RWPE2 (cell line): ENCODE results near the gene BCAR1.
A peak's percentile ranks its signal among the peaks of the same experiment; 100 is the strongest.

ENCODE experiments used
- ATAC-seq: fragments of 200-7000 bp; cut with Tn5 transposase; 3 replicates; pipeline ENCODE4 v1.9.1; 2021; ENCODE audit warnings: low read depth
- DNase-seq: peaks from one replicate; pipeline ENCODE4 v3.0.0-alpha.2; 2020; ENCODE audit warnings: low spot score
- H3K27ac ChIP-seq: fragments of 450-650 bp; 2 replicates; pipeline ENCODE4 v1.5.1; 2017; ENCODE audit warnings: mild to moderate bottlenecking; ENCODE audit not compliant: poor library complexity, severe bottlenecking
- H3K27me3 ChIP-seq: fragments of 250-450 bp; sonication (Bioruptor Pico); 2 replicates; pipeline ENCODE4 v1.5.1; 2021; ENCODE audit warnings: mild to moderate bottlenecking, moderate library complexity; ENCODE audit not compliant: insufficient read depth, poor library complexity, severe bottlenecking
- H3K36me3 ChIP-seq: fragments of 250-450 bp; sonication (Bioruptor Pico); 2 replicates; pipeline ENCODE4 v1.5.1; 2020; ENCODE audit warnings: low read depth, mild to moderate bottlenecking, moderate library complexity
- H3K4me1 ChIP-seq: fragments of 250-450 bp; sonication (Bioruptor Pico); 2 replicates; pipeline ENCODE4 v1.5.1; 2021; ENCODE audit warnings: mild to moderate bottlenecking, moderate library complexity; ENCODE audit not compliant: insufficient read depth, poor library complexity, severe bottlenecking
- H3K4me3 ChIP-seq: fragments of 250-450 bp; sonication (Bioruptor Pico); 2 replicates; pipeline ENCODE4 v1.5.1; 2021; ENCODE audit warnings: mild to moderate bottlenecking, moderate library complexity; ENCODE audit not compliant: severe bottlenecking
- H3K9me3 ChIP-seq: fragments of 250-450 bp; sonication (Bioruptor Pico); 2 replicates; pipeline ENCODE4 v1.5.1; 2021; ENCODE audit warnings: mild to moderate bottlenecking, moderate library complexity; ENCODE audit not compliant: severe bottlenecking
- CTCF ChIP-seq: fragments of 450-650 bp; IDR thresholded peaks from one replicate; pipeline ENCODE4 v1.5.1; 2017; ENCODE audit warnings: mild to moderate bottlenecking, moderate library complexity; ENCODE audit not compliant: poor library complexity, severe bottlenecking

The BCAR1 gene, protein sequence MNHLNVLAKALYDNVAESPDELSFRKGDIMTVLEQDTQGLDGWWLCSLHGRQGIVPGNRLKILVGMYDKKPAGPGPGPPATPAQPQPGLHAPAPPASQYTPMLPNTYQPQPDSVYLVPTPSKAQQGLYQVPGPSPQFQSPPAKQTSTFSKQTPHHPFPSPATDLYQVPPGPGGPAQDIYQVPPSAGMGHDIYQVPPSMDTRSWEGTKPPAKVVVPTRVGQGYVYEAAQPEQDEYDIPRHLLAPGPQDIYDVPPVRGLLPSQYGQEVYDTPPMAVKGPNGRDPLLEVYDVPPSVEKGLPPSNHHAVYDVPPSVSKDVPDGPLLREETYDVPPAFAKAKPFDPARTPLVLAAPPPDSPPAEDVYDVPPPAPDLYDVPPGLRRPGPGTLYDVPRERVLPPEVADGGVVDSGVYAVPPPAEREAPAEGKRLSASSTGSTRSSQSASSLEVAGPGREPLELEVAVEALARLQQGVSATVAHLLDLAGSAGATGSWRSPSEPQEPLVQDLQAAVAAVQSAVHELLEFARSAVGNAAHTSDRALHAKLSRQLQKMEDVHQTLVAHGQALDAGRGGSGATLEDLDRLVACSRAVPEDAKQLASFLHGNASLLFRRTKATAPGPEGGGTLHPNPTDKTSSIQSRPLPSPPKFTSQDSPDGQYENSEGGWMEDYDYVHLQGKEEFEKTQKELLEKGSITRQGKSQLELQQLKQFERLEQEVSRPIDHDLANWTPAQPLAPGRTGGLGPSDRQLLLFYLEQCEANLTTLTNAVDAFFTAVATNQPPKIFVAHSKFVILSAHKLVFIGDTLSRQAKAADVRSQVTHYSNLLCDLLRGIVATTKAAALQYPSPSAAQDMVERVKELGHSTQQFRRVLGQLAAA

GRCh38 chr16:75251280-75252048 lies at the start of gene BCAR1:
Gene BCAR1, minus strand, starts transcription at chr16:75251624. Its CDS starts 142 bp downstream, at chr16:75251482.
- peak within 1 kb of the TSS; percentile 90 for H3K4me3 ChIP-seq
- H3K27ac ChIP-seq, result peak within 1 kb of the TSS; percentile 94
- ATAC-seq, result peak; percentile 72
- H3K4me1 ChIP-seq, result peaks cover 56% of the 10 kb centered on the region
- TF ChIP-seq CTCF, result peak; percentile 15
- H3K36me3 ChIP-seq, result 0 out of 2 replicates have a peak, but pooled peaks cover 5% of the 10 kb centered on the region
- H3K9me3 ChIP-seq, result no peaks in the 10 kb centered on the region
- H3K27me3 ChIP-seq, result no peaks in the 10 kb centered on the region
- peak; percentile 91 for DNase-seq

DNA sequence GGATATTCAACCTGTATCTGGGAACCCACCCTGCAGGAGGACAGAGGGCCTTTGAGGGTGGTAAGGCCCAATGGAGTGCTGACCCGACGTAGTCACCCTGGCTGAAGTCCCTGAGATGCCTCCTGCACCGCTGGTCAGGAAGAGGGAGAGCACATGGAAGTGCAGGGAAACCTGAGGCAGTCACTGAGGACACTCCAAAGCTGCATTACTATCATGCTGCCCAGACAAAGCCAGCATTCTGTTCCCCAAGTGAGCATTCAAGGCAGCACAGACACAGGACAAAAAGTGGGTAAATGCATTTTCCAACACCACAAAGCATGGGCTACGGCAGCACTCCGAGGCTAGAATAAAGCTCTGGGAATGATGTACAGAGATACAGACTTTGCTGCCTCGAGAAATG lies 46.8 kb upstream of the BCAR1 start:
- ATAC-seq (no peak), DNase-seq (no peak)
- Histone ChIP-seq H3K27ac (no peak overlapping the region), H3K9me3 (no peaks in the 10 kb centered on the region), H3K27me3 (no peaks in the 10 kb centered on the region), H3K4me3 (no peak overlapping the region), H3K4me1 (no peaks in the 10 kb centered on the region), H3K36me3 (peaks cover 46% of the 10 kb centered on the region)
- no peak for TF ChIP-seq CTCF

DNA sequence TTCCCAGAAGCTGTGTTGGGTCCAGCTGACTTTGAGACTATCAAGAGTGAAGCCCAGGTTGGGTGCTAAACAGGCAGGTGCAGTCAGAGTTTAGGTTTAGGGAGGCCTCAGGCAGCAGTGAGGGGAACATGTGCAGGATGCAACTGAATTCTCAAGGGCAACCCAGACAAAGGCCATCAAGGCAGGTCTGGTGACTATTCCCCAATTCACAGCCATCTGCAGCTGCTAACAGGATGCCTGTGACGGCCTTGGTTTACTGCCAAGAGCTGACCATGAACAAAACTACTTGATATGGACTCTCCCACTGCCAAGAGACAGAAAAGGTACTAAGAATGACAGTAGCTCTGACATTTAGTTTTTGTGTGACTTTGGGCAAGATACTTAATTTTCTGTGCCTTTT lies 45.2 kb upstream of the BCAR1 start:
- ATAC-seq (no peak), DNase-seq (no peak)
- Histone ChIP-seq H3K27me3 (no peaks in the 10 kb centered on the region), H3K27ac (no peak overlapping the region), H3K4me3 (no peak overlapping the region), H3K36me3 (peaks cover 49% of the 10 kb centered on the region), H3K4me1 (no peaks in the 10 kb centered on the region), H3K9me3 (no peaks in the 10 kb centered on the region)
- no peak for TF ChIP-seq CTCF

GRCh38 chr16:75294773-75295459 lies 43.5 kb upstream of the BCAR1 start:
- DNase-seq, result no peak
- H3K27ac ChIP-seq, result no peak overlapping the region
- no peak for ATAC-seq
- H3K36me3 ChIP-seq, result peaks cover 41% of the 10 kb centered on the region
- H3K9me3 ChIP-seq, result no peaks in the 10 kb centered on the region
- H3K27me3 ChIP-seq, result no peaks in the 10 kb centered on the region
- TF ChIP-seq CTCF, result no peak
- no peaks in the 10 kb centered on the region for H3K4me1 ChIP-seq
- H3K4me3 ChIP-seq, result no peak overlapping the region
